HG02852 (cell line): ENCODE measurements around the gene CYP46A1.

Experiments
- ATAC-seq: cut with Tn5 transposase; IDR thresholded peaks from one replicate; pipeline ENCODE4 v1.9.1; 2021; ENCODE audit warnings: mild to moderate bottlenecking, moderate library complexity; ENCODE audit not compliant: unreplicated experiment

Gene CYP46A1

DNA sequence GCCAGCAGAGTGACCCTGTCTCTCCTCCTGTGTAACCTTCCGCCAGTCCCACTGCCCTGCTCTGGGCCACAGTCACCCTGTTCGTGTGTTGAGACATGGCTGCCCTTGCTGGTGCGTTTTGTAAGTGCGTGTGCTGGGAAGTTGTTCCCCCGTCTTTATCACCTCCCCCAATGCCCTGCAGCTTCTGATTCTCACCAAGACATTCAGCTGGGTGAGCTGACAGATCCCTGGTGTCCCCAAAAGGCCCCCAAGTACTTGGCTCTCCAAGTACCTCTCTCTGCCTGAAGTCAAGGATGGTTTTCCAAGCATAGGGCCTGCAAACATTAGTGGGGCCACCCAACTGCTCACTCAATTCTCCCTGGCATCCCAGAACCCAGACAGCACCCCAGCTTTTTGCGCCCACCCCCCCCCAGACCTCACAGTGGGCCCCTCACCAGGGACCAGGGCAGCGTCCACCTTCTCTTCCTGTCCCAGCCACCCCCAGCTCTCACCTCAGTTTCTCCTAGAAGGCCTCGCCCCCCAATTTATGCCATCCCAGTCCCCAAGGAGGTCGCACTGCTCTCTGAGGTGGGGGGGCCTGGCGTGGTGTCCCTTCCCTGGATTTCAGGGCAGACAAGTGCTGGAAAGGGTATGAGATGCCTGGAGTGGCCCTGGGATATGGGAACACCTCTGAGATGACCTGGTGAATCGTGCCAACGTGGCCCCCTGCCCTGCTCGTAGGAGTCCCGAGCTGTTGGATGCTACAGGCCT, 57.3 kb downstream of the CYP46A1 start:
- no peak for ATAC-seq

DNA sequence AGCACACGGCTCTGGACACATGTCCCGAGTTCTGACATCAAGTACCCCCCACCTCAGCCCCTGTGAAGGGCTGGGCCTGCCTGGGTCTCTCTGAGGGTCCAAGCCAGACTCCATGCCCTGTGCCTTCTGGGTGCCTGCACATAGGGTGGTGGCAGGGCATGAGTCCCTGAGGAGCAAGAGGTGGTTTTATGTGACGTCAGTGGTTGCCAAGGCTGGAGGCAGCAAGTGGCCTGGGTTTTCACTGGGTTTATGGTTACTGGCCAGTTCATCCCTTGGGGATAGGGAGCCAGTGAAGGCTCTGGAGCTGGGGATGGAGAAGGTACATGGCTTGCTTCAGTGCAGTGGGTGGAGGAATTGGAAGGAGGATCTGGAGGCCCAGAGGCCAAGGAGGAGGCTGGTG, 58.0 kb downstream of the CYP46A1 start:
- no peak for ATAC-seq

DNA sequence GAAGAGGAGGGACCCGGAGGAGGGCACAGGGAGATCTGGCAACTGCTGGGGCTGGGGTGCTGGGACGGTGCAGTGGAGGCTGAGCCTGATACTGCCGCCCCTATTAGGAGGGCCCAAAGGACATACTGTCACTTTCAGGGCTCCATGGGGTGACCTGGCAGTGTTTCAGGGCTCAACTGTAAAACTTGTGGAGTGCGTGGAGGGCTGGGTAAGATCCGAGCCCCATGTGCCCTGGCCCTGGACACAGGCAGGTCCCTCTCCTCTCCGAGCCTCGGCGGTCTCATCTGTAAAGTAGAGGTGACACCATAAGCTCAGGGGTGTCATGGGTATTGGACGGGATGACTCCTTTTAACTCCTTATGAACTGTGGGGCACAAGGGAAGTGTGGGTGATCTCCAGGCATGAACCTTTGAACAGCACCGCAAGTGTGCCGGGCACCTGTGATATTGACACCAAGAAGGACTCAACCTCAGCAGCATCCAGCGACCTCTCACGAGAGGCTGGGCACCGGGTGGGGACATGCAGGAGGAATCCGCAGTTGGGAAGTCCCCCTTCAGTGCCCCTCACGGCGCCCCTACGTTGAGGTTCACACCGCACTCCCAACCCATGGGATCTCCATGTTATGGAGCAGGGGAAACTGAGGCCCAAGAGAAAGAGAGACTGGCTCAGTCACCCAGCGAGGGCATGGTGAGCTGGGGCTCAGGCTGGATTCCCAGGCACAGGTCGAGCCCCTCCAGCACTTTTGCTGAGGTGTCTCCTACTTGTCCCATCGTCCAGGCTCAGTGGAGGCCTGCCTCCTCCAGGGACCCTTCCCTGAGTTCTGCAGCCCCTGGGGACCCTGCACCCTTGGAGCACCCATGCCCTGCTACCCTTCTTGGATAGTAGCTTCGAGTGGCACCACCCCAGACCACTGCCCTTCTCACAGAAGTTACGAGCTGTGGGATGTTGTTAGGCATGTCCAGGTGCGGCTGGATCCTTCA, 58.7 kb downstream of the CYP46A1 start:
- no peak for ATAC-seq

DNA sequence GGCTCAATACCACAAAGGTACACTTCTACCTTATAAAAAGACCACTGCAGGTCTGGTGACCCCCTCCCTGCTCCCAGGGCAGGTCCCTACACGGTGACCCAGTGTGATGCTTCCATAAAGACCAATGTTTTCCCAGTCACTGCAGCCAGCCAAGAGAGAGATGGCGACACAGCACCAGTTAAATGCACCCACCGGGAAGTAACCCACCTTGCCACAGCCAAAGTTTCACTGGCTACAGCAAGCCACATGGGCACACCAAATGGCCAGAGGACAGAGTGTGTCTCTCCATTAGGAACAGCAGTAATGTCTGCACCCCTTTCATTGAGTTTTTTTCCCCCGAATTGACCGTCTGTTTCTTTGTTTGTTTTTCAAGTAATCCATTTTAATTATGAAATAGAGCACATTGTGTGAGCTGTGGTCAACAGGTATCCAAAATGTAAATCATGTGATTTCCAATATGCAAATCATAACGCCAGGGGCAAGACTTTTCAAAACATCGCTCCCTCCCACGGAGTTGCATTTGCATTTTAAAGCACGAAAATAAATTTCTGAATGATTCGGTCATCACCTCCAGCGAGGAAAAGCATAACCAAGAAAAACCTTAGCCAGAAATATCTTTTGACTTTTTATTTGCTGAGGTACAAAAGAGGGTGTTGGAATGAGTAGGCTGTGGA, 60.2 kb downstream of the CYP46A1 start:
- no peak for ATAC-seq

DNA sequence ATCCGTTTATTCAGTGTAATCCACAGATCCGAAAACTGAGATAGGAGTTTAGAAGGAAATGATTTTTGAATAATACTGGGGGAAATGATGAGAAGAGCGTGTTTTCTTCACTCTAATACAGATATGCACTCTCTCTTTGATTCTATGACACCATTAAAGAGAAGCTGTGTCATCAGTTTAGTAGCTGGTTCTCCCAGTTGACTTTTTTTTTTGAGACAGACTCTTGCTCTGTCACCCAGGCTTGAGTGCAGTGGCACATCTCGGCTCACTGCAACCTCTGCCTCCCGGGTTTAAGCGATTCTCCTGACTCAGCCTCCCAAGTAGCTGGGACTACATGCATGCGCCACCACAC, 60.8 kb downstream of the CYP46A1 start:
- no peak for ATAC-seq

DNA sequence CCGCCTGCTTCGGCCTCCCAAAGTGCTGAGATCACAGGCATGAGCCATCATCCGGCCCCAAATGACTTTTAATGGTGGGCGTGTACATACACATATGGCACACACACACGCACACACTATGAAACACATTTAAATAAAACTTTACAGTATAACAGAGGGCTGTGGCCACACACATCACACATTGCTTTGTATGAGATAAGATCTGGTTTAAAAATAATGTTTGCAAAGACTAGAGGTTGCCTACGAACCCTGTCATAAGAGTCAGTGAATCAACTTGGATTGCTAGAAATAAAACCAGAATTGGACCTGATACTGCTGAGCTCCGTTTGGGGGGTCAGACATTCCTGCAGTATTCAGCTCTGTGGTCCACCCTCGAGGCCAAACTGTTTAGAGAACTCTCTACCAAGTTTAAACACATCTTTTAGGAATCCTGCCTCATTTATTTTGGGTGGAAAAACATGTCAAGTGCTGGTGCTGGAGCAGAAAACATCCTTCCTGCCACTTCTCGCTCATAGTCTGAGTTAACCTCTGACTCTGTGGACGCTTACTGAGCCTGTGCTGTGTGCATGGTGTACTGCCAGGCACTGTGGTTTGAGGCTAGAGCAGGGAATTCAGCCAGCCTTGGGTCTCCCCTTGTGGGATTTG, 61.3 kb downstream of the CYP46A1 start:
- ATAC-seq, result no peak

DNA sequence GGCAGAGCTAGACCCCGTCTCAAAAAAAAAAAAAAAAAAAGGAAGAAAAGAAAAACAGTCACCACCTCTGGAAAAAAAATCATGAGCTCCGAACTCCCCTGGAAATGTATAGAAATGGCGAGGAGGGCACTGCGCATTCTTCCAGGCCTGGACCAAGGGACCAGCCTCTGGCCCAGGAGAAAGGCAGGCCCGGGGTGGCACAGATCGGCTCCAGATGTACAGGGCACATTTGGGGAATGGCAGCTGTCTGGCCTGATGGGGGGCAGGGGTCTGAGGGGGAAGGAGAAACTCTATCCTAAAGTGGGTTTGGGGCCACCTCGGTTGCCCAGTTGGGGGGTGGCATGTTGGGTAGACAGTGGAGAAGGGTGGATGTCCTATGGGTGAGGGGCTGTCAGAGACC, 63.1 kb downstream of the CYP46A1 start:
- no peak for ATAC-seq

DNA sequence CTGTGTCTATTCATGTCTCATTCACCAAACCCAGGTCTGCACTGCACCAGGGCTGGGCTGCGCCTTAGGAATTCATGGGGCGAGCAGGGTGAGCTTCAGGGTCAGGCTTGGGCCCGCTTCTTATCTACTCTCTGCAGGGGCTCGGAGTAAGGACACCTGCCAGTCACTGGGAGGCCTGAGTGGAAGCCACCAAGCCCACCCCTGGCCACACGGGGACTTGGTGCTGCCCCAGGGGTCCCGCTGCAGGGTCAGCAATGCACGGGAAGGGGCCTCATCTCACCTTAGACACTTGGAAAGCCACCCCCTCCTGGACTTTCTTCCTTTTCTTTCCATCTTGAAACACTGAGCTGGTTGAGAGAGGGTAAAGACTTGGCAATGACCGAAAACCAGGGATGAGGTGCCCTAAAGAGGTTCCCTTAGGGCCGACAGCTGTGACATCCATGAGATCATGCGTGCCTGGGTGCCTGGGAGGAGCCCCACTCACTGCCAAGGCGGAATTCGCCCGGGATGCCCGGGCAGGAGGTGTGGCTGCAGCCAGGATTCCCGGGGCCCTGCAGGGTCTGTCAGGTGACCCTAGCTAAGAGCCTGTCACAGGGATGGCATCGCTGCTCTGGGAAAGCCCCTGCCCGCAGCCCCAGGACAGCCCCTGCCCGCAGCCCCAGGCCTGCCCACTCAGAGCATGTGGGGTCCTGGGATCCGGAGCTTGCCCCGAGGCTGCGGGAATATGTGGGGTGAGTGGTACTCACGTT, 63.7 kb downstream of the CYP46A1 start:
- ATAC-seq, result no peak

DNA sequence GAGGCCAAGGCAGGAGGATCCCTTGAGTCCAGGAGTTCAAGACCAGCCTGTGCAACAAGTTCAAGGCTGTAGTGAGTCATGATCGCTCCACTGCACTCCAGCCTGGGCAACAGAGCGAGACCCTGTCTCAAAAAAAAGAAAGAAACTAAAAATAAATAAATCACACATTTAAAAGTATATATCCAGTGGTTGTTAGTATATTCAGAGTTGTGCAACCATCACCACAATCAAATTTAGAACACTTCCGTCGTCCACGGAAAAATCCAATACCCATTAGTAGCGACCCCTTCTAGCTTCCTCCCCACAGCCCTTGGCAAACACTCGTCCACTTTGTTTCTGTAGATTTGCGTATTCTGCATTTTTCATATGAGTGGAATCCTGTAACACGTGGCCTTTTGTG, 64.4 kb downstream of the CYP46A1 start:
- ATAC-seq, result no peak

DNA sequence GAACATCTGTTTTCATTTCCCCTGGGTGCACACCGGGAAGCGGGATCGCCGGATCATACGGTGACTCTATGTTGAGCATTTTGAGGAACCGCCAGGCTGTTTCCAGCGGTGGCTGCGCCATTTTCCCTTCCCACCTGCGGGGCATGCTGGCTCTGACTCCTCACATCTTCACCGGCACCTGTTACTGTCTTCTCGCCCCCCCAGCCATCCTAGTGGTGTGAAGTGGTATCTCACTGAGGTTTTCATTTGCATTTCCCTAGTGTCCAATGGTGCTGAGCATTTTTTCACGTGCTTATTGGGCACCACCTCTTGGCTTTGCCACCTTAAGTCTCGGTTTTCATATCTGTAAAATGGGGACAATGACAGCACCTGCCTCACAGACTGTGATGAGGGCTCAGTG, 65.0 kb downstream of the CYP46A1 start:
- ATAC-seq, result no peak

DNA sequence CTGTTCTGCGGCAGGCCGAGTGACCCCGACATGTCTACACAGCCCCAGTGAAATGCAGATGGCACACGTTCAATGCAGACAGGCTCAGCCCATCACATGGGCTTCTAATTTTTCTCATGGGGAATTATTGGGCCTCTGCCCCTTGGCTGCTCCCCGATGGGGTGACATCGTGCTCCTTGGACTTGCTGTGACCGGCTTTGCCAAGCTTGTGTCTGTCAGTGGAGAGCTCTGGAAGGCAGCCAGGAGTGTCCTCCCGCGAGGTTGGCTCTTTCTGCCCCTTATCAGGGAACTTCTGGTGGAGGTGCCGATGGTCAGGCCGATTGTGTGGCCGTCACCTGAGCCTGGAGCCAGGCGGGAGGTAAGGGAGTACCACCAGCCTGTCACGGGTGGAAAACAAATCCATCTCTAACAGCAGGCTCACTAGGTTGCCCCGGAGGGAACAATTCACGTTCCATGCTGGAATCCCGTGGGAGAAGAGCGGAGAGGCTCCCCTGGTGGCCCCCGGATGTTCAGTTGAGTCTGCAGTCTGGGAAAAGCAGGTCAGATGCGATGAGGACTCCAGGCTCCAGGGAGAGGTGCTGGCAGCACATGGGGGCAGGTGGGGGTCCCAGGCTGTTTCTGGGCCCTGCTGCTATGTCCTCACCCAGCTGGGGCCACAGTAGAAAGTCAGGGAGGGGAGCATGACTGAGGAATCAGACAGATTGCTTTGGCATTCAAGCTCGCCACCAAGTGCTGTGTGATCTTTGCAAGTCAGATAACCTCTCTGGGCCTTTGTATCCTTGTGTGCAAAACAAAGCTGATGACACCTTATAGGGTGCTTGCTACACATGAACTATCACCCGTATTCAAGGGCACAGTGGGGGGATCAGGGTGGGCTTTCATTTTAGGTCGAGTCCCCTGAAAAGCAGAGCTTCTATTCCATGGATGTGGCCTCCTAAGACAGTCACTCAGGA, 65.9 kb downstream of the CYP46A1 start:
- ATAC-seq, result no peak

DNA sequence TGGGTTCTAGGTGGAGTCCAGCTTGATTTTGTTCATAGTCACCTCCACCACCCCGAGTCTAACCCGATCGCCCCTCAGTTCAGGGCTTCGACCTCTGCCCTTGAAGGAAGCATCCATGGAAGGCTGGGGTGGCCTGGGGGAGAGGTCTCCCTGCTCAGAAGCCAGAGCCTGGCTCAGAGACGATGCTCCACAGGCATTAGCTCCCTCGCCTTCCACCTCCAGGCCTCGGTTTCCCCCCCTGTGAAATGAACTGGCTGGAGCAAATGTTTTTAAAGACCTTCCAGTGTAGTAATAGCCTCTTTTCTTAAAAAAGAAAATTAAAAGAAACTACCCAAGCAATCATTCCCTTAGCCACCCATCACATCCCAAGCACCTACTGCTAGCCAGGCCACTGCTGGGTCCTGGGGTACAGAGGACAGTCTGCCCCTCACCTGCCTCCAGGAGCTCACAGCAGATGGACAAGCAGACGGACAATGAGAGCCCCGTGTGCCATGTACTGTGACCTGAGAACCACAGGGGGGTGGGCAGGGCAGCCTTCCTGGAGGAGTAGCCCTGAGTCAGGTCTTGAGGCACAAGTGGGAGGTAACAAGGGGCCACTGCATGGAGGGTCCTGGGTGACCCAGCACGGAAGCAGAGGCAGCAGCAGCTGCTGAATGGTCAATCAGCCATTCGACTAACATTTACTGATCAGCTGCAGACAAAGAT, 66.8 kb downstream of the CYP46A1 start:
- no peak for ATAC-seq

DNA sequence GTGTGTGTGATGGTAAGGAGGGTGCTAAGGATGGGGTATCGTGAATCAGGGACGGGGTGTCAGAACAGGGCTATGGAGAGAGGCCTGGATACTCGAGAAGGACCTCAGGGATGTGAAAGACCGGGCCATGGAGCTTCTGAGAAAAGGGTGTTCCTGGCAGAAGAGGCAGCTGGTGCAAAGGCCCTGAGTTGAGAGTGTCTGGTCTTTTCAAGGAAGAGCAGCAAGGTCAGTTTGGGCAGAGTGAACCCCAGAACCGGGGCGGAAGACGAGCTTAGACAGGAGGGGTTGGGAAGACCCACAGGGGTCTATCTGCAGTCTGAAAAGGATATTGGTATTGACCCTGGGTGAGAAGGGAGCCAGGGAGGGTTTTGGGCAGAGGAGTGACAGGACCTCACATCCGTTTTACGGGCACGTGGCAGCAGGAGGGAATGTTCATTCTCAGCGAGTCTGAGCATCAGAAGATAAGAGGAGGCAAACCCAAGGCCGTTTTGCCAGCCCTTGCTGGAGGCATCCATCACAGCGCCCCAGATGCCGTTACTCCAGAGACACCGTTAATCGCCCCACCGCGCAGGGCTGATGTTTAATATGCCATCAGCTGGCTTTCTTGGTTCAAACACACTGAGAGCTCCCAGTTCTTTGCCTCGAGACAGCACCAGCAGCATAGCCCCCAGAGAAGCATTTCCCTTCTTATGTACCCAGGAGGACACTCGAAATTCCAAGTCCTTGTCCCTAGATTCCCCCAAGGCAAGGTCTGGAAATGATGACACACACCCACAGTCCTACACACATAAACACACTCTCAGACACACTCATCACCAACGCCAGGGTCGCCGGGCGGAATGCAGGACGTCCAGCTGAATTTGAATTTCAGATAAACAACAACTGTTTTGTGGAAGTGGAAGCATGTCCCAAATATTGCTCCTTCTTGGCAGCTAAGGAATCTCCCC, 67.7 kb downstream of the CYP46A1 start:
- ATAC-seq, result no peak

DNA sequence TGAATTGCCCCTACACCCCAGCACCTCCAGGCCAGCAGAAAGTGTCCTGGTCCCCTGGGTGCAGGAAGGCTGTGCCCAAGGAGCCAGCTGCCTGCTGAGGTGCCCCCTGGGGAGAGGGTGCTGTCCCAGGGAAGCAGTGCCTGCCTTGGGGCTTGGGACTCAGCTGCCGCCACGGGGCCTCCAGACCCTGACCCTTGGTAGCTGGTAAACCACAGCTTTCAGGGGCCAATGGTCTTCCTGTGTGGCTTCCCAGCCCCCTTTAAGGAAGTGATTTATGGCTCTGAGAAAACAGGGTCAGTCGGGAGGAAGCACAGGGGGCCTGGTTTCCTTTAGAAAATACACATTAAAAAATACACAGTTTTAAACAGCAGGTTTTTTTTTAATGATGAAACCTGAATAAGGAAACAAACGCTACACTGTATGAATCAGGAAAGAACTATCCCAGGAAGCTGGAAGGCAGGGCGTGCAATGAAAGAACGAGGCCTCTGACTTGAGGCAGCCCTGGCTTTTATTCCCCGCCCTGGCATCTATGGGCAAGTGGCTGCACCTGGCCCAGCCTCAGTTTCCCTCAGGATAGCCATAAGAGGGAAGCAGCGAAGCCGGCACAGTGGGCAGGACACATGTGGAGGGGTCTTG, 68.5 kb downstream of the CYP46A1 start:
- ATAC-seq, result no peak

DNA sequence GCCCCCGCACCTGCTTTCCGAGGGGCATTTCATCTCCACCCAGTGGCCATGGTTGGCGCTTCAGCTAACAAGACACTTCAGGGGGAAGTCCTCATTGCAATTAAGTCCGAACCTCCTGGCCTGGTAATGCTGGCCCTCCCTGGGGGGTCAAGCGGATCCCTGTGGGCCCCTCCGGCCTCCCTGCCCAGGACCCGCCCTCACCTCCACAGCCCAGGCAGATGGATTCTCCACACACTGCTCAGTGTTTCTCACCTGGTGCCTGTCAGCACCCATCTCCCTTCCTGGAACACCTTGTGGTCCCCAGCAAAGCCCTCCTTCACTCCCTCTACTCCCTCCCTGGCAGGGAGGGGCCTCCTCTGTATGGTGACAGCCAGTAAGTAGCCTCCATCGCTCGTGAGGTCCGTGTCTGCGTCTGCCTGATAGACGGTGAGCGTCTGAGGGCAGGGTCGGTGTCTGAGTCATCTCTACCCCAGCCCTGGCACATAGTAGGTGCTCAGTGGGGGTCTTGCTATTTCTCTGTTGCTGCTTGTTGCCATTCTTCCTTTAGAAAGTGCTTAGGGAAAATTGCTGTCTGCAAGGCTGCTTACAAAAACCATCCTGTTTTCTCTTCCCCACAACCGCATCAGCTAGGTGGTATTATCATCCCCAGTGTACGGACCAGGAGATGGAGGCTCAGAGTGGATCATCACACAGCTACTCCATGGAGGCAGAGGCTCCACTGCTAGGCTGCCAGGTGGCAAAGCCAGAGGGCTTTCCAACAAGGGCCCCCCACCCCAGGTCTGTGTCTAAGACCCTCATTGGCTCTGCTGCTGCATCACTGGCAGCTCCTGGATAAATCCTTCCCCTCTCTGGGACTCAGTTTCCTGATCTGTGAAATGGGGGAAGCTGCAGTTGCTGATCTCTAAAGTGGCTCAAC, 69.4 kb downstream of the CYP46A1 start:
- no peak for ATAC-seq
